Stomach smooth muscle (tissue), 2 donors: ENCODE measurements around the gene MS4A4E.
"Not testable (repeated sequence)": the region's sequence is repeated elsewhere in the genome, so short reads cannot be mapped to it uniquely, and the experiment has no call there.

Experiments
- H3K27ac ChIP-seq: one replicate; pipeline ENCODE4 v1.7.0; 2013; ENCODE audit warnings: mild to moderate bottlenecking, low read length, inconsistent platforms
- H3K27me3 ChIP-seq, 2 donors: one replicate each; pipeline ENCODE4 v1.7.0; 2013; ENCODE audit warnings: low read length in 2 of 2; ENCODE audit not compliant: insufficient read depth in 2 of 2, control insufficient read depth in 1 of 2
- H3K36me3 ChIP-seq, 2 donors: one replicate each; pipeline ENCODE4 v1.7.0; 2013; ENCODE audit warnings: low read length in 2 of 2; ENCODE audit not compliant: control insufficient read depth in 2 of 2, insufficient read depth in 2 of 2
- H3K4me1 ChIP-seq: one replicate; pipeline ENCODE4 v1.7.0; 2013; ENCODE audit warnings: low read length; ENCODE audit not compliant: control insufficient read depth, insufficient read depth
- H3K4me3 ChIP-seq, 2 donors: one replicate each; pipeline ENCODE4 v1.7.0; 2013; ENCODE audit warnings: low read length in 2 of 2
- H3K9ac ChIP-seq, 2 donors: one replicate each; pipeline ENCODE4 v1.7.0; 2013; ENCODE audit warnings: low read length in 2 of 2, mild to moderate bottlenecking in 1 of 2
- H3K9me3 ChIP-seq, 2 donors: one replicate each; pipeline ENCODE4 v1.7.0; 2013; ENCODE audit warnings: low read length in 2 of 2; ENCODE audit not compliant: control insufficient read depth in 2 of 2
- donor health status: healthy.
- donor health status: Pancreatic carcinoma.

The MS4A4E gene

GRCh38 chr11:60221181-60221580 is 21.8 kb downstream of the MS4A4E start:
- no peaks in the 10 kb centered on the region for H3K9me3 ChIP-seq
- no peak overlapping the region for H3K9ac ChIP-seq
- H3K4me3 ChIP-seq, result no peak overlapping the region
- H3K27ac ChIP-seq, result no peak overlapping the region
- H3K36me3 ChIP-seq, result no peaks in the 10 kb centered on the region
- H3K27me3 ChIP-seq, result no peaks in the 10 kb centered on the region
- no peaks in the 10 kb centered on the region for H3K4me1 ChIP-seq

GRCh38 chr11:60214386-60214785 is 28.6 kb downstream of the MS4A4E start:
- Histone ChIP-seq H3K27ac (no peak overlapping the region), H3K4me3 (no peak overlapping the region), H3K27me3 (no peaks in the 10 kb centered on the region), H3K36me3 (no peaks in the 10 kb centered on the region), H3K9ac (no peak overlapping the region), H3K4me1 (no peaks in the 10 kb centered on the region), H3K9me3 (no peaks in the 10 kb centered on the region)

- Histone ChIP-seq H3K27ac (no peak overlapping the region), H3K9me3 (no peaks in the 10 kb centered on the region), H3K4me3 (no peak overlapping the region), H3K9ac (no peak overlapping the region), H3K27me3 (no peaks in the 10 kb centered on the region), H3K36me3 (no peaks in the 10 kb centered on the region), H3K4me1 (no peaks in the 10 kb centered on the region)
Measured at GRCh38 chr11:60211206-60211605, 31.7 kb downstream of the MS4A4E start.

- H3K9ac ChIP-seq, result no peak overlapping the region
- H3K4me3 ChIP-seq, result no peak overlapping the region
- no peak overlapping the region for H3K27ac ChIP-seq
- H3K36me3 ChIP-seq, result no peaks in the 10 kb centered on the region
- H3K27me3 ChIP-seq, result no peaks in the 10 kb centered on the region
- no peaks in the 10 kb centered on the region for H3K9me3 ChIP-seq
- no peaks in the 10 kb centered on the region for H3K4me1 ChIP-seq
Measured at GRCh38 chr11:60209977-60210376, 33.0 kb downstream of the MS4A4E start.

- Histone ChIP-seq H3K27ac (no peak overlapping the region), H3K9me3 (no peaks in the 10 kb centered on the region), H3K4me1 (no peaks in the 10 kb centered on the region), H3K4me3 (no peak overlapping the region), H3K9ac (no peak overlapping the region), H3K36me3 (no peaks in the 10 kb centered on the region), H3K27me3 (no peaks in the 10 kb centered on the region)
Measured at GRCh38 chr11:60208951-60209350, 34.0 kb downstream of the MS4A4E start.

- Histone ChIP-seq H3K27ac (no peak overlapping the region), H3K4me1 (no peaks in the 10 kb centered on the region), H3K9ac (no peak overlapping the region), H3K4me3 (no peak overlapping the region), H3K9me3 (no peaks in the 10 kb centered on the region), H3K27me3 (no peaks in the 10 kb centered on the region), H3K36me3 (no peaks in the 10 kb centered on the region)
Measured at GRCh38 chr11:60208146-60208895, 34.6 kb downstream of the MS4A4E start.

GRCh38 chr11:60206616-60207015 is 36.3 kb downstream of the MS4A4E start:
- H3K27me3 ChIP-seq, result no peaks in the 10 kb centered on the region
- H3K36me3 ChIP-seq, result no peaks in the 10 kb centered on the region
- no peaks in the 10 kb centered on the region for H3K4me1 ChIP-seq

GRCh38 chr11:60204922-60205321 is 38.0 kb downstream of the MS4A4E start:
- H3K4me1 ChIP-seq, result no peaks in the 10 kb centered on the region
- H3K27ac ChIP-seq, result no peak overlapping the region
- H3K9me3 ChIP-seq, result no peaks in the 10 kb centered on the region
- no peak overlapping the region for H3K4me3 ChIP-seq
- H3K27me3 ChIP-seq, result no peaks in the 10 kb centered on the region
- no peak overlapping the region for H3K9ac ChIP-seq
- H3K36me3 ChIP-seq, result no peaks in the 10 kb centered on the region

More at GRCh38 chr11:60206616-60207015, 36.3 kb downstream of the MS4A4E start:
- H3K27ac ChIP-seq, result no peak overlapping the region
- no peaks in the 10 kb centered on the region for H3K9me3 ChIP-seq
- no peak overlapping the region for H3K4me3 ChIP-seq
- H3K9ac ChIP-seq, result no peak overlapping the region

- not testable (repeated sequence) for H3K27ac ChIP-seq, H3K9me3 ChIP-seq, H3K9ac ChIP-seq, H3K4me3 ChIP-seq, H3K27me3 ChIP-seq, H3K36me3 ChIP-seq, H3K4me1 ChIP-seq
Measured at GRCh38 chr11:60201334-60201733, 41.6 kb downstream of the MS4A4E start.

- Histone ChIP-seq H3K36me3 (no peaks in the 10 kb centered on the region), H3K9me3 (no peaks in the 10 kb centered on the region), H3K27me3 (no peaks in the 10 kb centered on the region), H3K4me1 (no peaks in the 10 kb centered on the region), H3K27ac (no peak overlapping the region), H3K9ac (no peak overlapping the region), H3K4me3 (no peak overlapping the region)
Measured at GRCh38 chr11:60197442-60197841, 45.5 kb downstream of the MS4A4E start.

- Histone ChIP-seq H3K27ac (no peak overlapping the region), H3K27me3 (no peaks in the 10 kb centered on the region)
Measured at GRCh38 chr11:60195923-60196368, 47.0 kb downstream of the MS4A4E start.

More at GRCh38 chr11:60195923-60196368, 47.0 kb downstream of the MS4A4E start:
- Histone ChIP-seq H3K9me3 (no peaks in the 10 kb centered on the region), H3K4me1 (no peaks in the 10 kb centered on the region), H3K9ac (no peak overlapping the region), H3K4me3 (no peak overlapping the region), H3K36me3 (no peaks in the 10 kb centered on the region)
